HG02938 (cell line): ENCODE data around the gene LRP1.
"Not testable (repeated sequence)": the region's sequence is repeated elsewhere in the genome, so short reads cannot be mapped to it uniquely, and the experiment has no call there.

Source experiments
- ATAC-seq: cut with Tn5 transposase; IDR thresholded peaks from one replicate; pipeline ENCODE4 v1.9.1; 2021; ENCODE audit warnings: mild to moderate bottlenecking, moderate library complexity; ENCODE audit not compliant: unreplicated experiment

Gene LRP1

DNA sequence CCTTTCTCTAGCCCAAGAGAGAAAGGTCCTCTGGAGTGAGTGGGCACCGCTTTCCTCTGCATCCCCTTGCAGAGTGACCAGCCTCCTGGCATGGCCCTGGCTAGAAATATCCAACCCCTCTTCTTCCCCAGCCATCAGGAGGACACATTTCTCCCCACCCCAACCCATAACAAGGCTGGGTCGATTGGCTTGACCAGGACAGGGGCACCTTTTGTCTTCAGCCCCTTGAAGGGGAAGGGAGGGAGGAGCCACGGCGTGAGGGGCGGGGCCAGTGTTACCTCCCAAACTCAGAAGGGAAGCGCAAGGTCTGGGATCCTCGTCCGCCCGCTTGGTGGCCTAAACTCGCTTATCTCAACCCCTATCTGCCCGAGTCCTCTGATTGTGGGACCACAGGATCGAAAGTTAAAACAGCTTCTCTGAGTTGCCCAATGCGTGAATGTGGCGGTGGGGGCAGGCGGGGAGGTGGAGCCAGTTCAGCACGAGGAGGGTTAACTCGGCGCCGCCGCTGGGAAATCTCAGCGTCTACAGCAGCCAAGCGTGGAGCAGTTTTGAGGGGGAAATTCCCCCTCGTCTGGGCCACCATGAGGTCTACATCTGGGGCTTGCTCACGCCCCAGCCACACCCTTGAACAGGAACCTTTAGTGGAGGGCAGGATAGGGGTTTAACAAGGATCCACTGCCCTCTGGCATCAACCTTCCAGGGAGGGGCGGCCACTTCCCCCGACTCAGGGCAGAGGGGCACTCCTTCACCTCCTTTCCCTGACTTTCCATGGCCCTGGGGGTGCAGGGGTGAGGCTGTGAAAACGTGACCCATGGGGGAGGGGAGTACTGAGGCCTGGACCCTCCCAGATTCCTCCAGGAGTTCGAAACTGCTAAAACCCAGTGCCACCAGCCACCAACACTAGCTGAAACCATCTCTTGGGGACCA is 17.9 kb upstream of the LRP1 start:
- peak; percentile 38 for ATAC-seq

DNA sequence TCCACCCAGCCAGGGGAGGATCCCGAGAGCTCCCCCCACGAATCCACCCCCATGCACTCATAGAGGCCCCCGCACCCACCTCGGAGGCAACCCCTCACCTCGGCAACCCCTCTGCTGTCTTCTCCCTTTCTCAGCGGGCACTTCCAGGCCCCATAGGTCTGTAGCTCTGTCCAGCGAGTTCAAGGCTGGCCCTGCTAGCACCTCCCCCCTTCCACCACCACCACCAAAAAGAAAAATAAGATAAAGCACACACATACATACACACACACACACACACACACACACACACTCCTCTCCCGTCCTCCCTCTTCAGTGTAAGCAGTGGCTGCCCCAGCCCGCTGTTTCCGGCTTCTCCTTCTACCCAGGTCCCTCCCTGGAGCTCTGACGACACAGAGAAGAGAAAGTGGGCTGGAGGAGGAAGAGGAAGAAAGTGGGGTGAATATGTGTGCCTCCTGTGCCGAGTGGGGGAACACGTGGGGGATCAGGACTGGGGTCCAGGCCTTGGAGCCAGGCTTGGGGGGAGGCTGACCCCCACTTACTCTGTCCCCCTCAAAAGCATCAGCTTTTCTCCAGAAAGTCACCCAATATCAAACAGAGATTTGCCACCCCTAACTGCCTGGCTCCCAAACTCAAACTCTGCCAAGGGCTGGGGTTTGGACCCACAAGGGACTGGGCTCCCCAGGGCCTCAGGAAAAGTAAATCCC is 17.1 kb upstream of the LRP1 start, which contains the start of gene STAT6:
STAT6 (minus strand) TSS at position 332 of the 704 bp plus-strand sequence. CDS start 3,084 bp downstream, outside the sequence.
- peak; percentile 38 for ATAC-seq

DNA sequence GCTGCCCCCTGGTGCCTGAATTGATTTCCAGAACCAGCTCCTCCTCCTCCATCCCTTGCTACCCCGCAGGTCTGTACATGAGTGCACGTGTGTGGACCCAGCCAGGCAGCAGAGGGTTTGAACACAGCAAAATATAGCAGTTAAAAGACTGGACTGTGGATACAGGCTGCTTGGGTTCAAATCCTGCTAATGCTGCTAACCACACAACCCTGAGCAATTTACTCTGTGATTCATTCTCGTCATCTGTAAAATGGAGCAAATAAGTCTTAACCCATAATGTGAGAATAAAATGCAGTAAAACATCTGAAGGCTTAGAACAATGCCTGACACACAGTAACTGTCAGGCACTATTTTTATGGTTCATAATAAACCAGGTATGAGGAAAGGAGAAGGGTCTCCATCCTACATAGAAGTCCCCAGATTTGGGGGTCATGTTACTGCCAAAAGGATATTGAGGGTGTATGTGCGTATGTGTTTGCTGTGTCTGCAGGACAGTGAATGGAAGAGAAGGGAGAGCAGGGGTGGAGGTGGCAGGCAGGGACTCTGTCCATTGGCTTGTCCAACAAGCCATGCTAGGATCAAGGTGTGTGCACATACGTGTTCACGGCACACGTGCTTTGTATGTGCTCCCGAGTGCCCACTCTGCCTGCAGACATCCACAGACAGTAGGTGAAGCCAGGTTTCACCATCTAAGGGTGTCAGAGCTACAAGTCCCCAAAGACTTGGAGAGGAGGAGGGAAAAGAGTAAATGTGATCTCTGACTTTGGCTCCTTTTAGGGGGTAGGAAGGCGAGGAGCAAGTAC is 15.6 kb upstream of the LRP1 start:
- peak; percentile 50 for ATAC-seq

DNA sequence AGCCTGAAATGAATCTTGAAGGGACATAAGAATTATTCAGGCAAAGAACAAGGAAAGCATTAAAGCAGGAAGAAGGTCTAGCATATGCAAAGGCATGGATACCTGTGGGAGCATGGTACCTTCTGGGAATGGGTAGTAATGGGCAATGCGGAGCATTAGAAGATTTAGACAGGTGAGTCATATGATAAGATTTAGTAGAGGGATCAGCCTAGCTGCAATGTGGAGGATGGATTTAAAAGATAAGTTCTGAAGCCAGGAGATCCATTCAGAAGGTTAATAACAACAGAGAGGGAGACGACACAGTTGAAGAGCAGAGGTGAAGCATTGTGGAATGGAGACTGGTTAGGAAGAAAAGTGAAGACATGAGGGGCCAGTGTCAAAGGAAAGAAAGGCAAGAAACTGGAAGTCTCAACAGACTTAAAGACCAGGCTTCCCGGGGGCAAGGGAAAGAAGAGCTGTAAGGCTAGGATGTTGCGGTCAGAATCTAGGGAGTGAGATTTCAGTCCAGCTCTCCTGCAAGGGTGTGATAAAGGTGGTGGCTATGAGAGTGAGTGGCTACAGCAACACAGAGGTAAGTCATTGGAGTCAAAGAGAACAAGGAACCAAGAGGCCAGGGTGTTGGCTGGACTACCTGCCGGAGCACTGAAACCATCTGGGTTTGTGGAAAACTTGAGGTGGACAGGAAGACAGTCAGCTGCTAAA is 11.6 kb upstream of the LRP1 start:
- no peak for ATAC-seq

GRCh38 chr12:57118711-57119271 is 9.5 kb upstream of the LRP1 start:
- ATAC-seq = no peak

DNA sequence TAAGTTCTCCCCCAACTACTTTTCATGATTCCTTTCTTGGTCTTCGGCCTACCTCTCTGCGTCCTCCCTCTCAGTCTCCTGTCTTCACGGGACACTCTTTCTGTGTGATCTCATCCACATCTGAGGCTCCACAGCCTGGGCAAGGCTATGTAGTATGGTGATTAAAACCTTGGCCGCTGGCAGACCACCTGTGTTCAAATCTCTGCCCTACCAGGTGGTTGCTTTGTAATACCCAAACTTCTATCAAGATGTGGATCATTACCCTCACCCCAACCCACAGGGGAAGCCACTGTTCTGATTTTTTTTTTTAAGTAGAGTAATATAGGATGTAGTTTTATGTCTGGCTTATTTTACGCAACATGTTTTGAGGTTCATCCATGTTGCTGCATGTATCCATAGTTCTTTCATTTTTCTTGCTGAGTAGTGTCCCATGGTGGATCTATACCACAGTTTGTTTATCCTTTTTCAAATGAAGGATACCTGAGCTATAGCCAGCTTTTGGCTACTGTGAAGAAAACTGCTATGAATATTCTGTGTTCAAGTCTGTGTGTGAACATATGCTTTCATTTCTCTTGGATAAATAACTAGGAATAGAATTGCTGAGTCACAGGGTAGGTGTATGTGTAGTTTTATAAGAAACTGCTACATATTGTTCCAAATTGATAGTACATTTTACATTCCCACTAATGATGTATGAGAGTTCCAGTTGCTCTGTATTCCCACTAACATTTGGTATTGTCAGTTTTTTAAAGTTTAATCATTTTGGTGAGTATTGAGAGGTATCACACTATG is 8.8 kb upstream of the LRP1 start:
- no peak for ATAC-seq

DNA sequence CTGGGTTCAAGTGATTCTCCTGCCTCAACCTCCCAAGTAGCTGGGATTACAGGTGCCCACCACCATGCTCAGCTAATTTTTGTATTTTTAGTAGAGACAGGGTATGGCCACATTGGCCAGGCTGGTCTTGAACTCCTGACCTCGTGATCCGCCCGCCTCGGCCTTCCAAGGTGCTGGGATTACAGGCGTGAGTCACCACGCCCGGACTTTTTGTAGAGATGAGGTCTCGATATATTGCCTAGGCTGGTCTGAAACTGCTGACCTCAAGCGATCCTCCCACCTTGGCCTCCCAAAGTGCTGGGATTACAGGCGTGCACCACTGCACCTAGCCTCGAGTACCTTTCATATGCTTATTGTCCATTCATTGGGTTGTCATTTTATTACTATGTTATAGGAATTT is 7.6 kb upstream of the LRP1 start:
- ATAC-seq = not testable (repeated sequence)

DNA sequence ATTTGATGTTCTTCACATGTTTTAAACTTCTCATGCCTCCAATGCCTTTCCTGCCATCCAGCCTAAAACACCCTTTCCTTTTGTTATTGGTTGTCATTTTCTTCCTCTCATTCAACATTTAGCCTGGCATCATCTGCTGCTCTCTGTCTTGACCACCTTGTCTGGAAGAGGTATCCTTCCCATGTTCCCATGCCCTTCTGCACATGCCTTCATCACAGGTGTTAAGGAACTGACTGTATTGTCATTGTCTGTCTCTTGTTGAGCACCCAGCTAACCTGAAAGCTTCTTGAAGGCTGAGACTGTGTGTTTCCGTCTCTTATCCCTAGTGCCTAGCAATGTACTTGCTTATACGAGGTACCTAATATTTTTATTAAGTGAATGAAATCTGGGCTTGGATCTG is 4.5 kb upstream of the LRP1 start:
- ATAC-seq = no peak

- ATAC-seq = no peak
These were observed 3.9 kb upstream of the LRP1 start for GRCh38 chr12:57124261-57124877.

DNA sequence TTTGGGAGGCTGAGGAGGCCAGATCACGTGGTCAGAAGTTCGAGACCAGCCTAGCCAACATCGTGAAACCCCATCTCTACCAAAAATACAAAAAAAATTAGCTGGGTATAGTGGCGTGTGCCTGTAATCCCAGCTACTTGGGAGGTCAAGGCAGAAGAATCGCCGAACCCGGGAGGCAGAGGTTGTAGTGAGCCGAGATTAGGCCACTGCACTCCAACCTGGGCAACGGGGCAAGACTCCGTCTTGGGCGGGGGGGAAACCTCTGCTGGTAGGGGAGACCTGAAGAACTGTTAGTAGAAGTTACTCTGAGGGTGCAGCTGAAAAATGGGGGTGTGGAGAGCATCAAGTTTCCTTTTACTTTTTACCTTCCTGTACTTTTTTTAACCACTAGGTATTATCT is 2.2 kb upstream of the LRP1 start:
- ATAC-seq = no peak

DNA sequence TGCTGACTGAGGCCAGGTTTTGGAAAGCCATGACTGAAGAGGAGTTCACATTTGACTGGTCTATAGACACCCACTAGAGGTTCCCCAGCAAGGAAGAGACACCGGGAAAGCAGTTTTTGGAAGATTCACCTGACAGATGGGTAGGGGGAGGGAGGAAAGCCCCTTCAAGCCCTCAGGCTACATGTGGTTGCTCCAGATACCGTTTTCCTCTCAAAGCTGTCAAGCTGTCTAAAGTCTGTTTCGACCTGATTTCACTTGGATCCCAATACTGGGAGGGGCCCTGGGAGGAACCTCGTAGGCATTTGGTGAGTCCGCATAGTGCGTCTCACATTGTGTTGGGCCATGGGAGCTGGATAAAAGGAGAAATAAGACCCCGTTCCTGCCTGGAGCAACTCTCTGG is 1.7 kb upstream of the LRP1 start:
- ATAC-seq = no peak

DNA sequence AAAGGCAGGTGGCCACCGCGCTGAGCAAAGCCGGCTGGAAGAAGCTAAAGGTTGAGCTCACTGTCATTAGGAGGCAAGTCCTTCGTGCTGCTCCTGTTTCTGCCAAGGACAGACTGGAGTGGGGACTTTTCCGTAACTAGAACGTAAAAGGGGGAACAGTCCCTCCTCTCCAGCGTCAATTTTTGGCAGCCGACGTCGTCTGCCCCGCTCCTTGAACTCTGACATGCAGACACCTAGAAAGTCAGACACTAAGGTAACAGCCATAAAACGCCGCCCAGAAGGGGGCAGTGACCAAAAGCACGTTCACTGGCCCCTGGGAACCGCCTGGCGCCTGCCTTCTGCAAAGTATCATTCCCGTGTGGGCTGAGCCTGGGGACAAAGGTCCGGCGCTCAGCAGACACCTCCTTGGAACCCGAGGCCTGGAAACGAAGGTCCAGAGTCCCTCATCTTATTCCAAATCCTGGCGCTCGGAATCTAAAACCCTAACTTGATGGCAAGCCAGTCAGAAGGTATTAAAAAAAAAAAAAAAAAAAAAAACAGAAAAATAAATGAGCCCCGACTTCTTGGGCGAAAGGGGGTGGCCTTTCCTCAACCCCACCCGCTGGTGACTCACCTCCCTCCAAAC is 1.1 kb upstream of the LRP1 start:
- no peak for ATAC-seq

DNA sequence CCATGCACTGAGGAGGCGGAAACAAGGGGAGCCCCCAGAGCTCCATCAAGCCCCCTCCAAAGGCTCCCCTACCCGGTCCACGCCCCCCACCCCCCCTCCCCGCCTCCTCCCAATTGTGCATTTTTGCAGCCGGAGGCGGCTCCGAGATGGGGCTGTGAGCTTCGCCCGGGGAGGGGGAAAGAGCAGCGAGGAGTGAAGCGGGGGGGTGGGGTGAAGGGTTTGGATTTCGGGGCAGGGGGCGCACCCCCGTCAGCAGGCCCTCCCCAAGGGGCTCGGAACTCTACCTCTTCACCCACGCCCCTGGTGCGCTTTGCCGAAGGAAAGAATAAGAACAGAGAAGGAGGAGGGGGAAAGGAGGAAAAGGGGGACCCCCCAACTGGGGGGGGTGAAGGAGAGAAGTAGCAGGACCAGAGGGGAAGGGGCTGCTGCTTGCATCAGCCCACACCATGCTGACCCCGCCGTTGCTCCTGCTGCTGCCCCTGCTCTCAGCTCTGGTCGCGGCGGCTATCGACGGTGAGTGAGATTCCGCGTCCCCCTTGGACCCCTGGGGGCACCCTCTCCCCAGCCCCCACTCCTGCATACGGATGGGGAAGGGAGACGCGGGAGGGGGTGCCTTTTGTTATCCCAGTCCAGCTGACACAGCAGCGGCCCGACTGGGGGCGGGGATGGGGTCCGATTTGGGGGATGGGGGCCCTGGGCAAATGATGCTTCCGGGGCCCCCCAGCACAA is 400 bp downstream of the LRP1 start:
- ATAC-seq = no peak

- no peak for ATAC-seq
These were observed 1.1 kb downstream of the LRP1 start for GRCh38 chr12:57129321-57129842.

GRCh38 chr12:57129889-57130288 is 1.6 kb downstream of the LRP1 start:
- no peak for ATAC-seq

DNA sequence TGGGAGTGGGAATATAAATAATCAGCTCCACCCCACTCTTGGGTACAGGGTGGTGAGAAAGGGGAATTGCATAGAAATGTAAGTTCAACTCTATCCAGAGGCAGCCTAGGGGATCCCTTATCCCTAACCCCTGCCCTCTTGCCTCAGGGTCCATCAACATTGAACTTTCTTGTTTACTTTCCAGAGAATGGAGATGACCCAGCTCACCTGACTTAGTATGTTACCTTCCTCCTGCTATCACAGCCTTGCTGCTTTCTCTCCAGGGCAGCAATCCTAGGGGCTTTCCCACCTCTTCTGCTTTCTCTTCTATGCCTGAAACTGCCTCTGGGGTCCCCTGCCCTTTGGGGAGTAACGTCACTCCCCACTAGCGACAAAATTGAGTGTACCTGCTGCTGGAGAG is 2.7 kb downstream of the LRP1 start:
- no peak for ATAC-seq

GRCh38 chr12:57131896-57132744 is 3.8 kb downstream of the LRP1 start:
- no peak for ATAC-seq
